ENCODE data around the gene UGT8.

GRCh38 chr4:114668577-114668976 lies 70.0 kb downstream of the UGT8 start:
- TF ChIP-seq POLR2A (IDR thresholded peaks at IDR 0.05): no peak
- TF ChIP-seq CTCF (IDR thresholded peaks at IDR 0.05): no peak
